ENCODE results near the gene EHD4.

Gene EHD4

DNA sequence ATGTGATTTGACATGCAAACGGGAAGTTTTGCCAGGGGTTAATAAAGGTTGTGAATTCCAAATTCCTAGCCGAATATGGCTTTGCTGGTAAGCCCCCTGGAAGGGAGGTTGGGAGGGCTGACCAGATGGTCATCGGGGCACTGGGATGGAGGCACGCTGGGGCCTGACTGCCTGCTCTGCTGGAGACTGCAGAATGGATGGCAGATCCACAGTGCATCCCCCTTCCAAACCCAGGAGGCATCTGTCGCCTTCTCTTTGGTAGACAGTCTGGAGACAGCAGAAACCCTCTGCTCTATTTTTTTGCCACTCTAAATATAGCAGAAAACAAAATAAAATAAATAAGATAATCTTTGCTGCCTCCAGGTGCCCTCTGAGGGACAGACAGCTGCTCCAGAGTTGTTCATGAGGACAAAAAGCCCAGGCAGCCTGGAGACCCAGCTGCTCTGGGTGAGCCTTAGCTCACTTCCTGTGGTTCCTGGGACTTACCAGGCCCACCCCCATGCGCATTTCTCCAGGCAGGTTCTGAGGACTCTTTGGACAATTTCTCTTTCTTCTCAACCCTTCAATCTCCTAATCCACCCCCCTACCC, 72.4 kb downstream of the EHD4 start:
- TF ChIP-seq TAF1 (IDR thresholded peaks at IDR 0.05; ENCODE audit: borderline replicate concordance, insufficient read depth, low read length) (no peak), FOXP2 (optimal IDR thresholded peaks at IDR 0.05; ENCODE audit: borderline replicate concordance, extremely low read depth, extremely low read length, insufficient read depth) (no peak), SIN3A (IDR thresholded peaks at IDR 0.05; ENCODE audit: borderline replicate concordance, insufficient read depth, low read length) (no peak), REST (IDR thresholded peaks at IDR 0.05; ENCODE audit: insufficient read depth in 1 of 2, low read depth in 2 of 2, low read length in 2 of 2) (no peak), POLR2AphosphoS5 (IDR thresholded peaks at IDR 0.05; ENCODE audit: low read depth, low read length) (no peak)

GRCh38 chr15:41897363-41897799, 75.0 kb downstream of the EHD4 start:
- TF ChIP-seq TAF1 (IDR thresholded peaks at IDR 0.05; ENCODE audit: borderline replicate concordance, insufficient read depth, low read length) (no peak), REST (IDR thresholded peaks at IDR 0.05; ENCODE audit: insufficient read depth in 1 of 2, low read depth in 2 of 2, low read length in 2 of 2) (no peak), SIN3A (IDR thresholded peaks at IDR 0.05; ENCODE audit: borderline replicate concordance, insufficient read depth, low read length) (no peak), POLR2AphosphoS5 (IDR thresholded peaks at IDR 0.05; ENCODE audit: low read depth, low read length) (no peak), FOXP2 (optimal IDR thresholded peaks at IDR 0.05; ENCODE audit: borderline replicate concordance, extremely low read depth, extremely low read length, insufficient read depth) (no peak)

DNA sequence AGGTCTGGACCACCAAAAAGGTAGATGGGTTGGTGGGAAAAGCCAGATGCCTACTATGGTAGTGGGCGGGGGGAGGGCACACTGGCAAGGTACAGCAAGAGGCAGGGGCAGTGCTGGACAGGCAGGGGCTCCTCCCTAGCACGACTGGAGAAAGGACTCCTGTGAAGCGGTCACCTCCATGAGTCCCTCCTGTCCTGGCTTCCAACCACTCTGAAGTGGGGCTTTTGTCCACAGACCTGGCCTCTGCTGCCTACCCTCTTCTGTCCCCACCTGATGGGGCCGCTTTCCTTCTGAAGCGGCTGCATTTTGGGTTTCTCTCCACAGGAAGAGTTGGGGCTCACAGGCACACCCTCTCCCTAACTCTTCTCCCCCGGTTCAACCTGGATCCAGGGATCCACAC, 75.8 kb downstream of the EHD4 start:
- TF ChIP-seq POLR2AphosphoS5 (IDR thresholded peaks at IDR 0.05; ENCODE audit: low read depth, low read length) (no peak), REST (IDR thresholded peaks at IDR 0.05; ENCODE audit: insufficient read depth in 1 of 2, low read depth in 2 of 2, low read length in 2 of 2) (no peak), SIN3A (IDR thresholded peaks at IDR 0.05; ENCODE audit: borderline replicate concordance, insufficient read depth, low read length) (no peak)

GRCh38 chr15:41895957-41896356, 76.4 kb downstream of the EHD4 start:
- TF ChIP-seq FOXP2 (optimal IDR thresholded peaks at IDR 0.05; ENCODE audit: borderline replicate concordance, extremely low read depth, extremely low read length, insufficient read depth): no peak
- TF ChIP-seq TAF1 (IDR thresholded peaks at IDR 0.05; ENCODE audit: borderline replicate concordance, insufficient read depth, low read length): no peak
- TF ChIP-seq REST (IDR thresholded peaks at IDR 0.05; ENCODE audit: insufficient read depth in 1 of 2, low read depth in 2 of 2, low read length in 2 of 2): no peak
- no peak for TF ChIP-seq SIN3A (IDR thresholded peaks at IDR 0.05; ENCODE audit: borderline replicate concordance, insufficient read depth, low read length)
- no peak for TF ChIP-seq POLR2AphosphoS5 (IDR thresholded peaks at IDR 0.05; ENCODE audit: low read depth, low read length)

DNA sequence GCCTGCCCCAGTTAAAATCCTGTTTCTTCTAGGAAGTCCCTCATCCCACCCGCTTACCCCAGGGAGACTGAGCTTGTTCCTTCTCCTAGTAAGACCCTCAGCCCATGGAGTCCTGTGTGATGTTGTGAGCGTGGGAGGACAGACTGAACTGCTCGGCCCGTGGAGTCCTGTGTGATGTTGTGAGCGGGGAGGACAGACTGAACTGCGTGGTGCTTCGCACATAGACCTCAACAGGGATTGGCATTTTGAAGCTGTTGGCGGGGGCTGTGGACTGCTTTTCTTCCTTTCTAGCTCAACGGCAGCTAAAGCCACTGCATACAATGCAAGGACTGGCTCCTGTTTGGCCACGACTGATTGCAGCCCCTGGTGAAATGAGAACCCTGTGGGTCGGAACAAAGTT, 76.9 kb downstream of the EHD4 start:
- TF ChIP-seq REST (IDR thresholded peaks at IDR 0.05; ENCODE audit: insufficient read depth in 1 of 2, low read depth in 2 of 2, low read length in 2 of 2) (no peak), SIN3A (IDR thresholded peaks at IDR 0.05; ENCODE audit: borderline replicate concordance, insufficient read depth, low read length) (no peak), POLR2AphosphoS5 (IDR thresholded peaks at IDR 0.05; ENCODE audit: low read depth, low read length) (no peak), FOXP2 (optimal IDR thresholded peaks at IDR 0.05; ENCODE audit: borderline replicate concordance, extremely low read depth, extremely low read length, insufficient read depth) (no peak), TAF1 (IDR thresholded peaks at IDR 0.05; ENCODE audit: borderline replicate concordance, insufficient read depth, low read length) (no peak)

Data from PFSK-1 (cell line).